PC-3 (cell line): ENCODE results near the gene SLC6A6. TPM values are rescaled to one million over a fixed set of nuclear protein-coding genes. Genes with fewer than 3 reads are reported as not detected.

Source experiments
- ATAC-seq: fragments of 200-7000 bp; cut with Tn5 transposase; 2 replicates; pipeline ENCODE4 v1.9.1; 2020; ENCODE audit warnings: mild to moderate bottlenecking, moderate library complexity
- BruUV-seq: library from RNA; stranded (reverse); fragments of 400-500 nt; replicated peaks from 2 replicates; lab custom pipeline; 2021; lab: Mats Ljungman, UMichigan
- CTCF ChIA-PET: fragments of 300-600 bp; sonication (Branson Sonifier 250); formaldehyde crosslinking; loops from one replicate; lab custom pipeline; 2022; ENCODE audit warnings: antibody characterized with exemption; lab: Charles Lee
- POLR2A ChIA-PET: fragments of 300-600 bp; sonication (Branson Sonifier 250); formaldehyde crosslinking; loops from one replicate; lab custom pipeline; 2022; ENCODE audit warnings: antibody characterized with exemption; ENCODE audit not compliant: unreplicated experiment; lab: Charles Lee
- DNase-seq: peaks from one replicate; pipeline ENCODE4 v3.0.0-alpha.2; 2015
- H2AFZ ChIP-seq: fragments of 300-600 bp; sonication (generic); 2 replicates; pipeline ENCODE4 v1.6.0; 2016; ENCODE audit warnings: antibody characterized with exemption, low read length
- H3F3A ChIP-seq: fragments of 300-600 bp; sonication (generic); one replicate; pipeline ENCODE4 v1.6.0; 2017; ENCODE audit warnings: antibody characterized with exemption, low read length, control low read depth, mild to moderate bottlenecking; ENCODE audit not compliant: unreplicated experiment
- H3K27ac ChIP-seq: fragments of 300-600 bp; sonication (generic); 2 replicates; pipeline ENCODE4 v1.5.1; 2016; ENCODE audit warnings: mild to moderate bottlenecking, low read length
- H3K27me3 ChIP-seq: fragments of 300-600 bp; sonication (generic); 2 replicates; pipeline ENCODE4 v1.6.1; 2016; ENCODE audit warnings: low read length, mixed read lengths
- H3K36me3 ChIP-seq: fragments of 300-600 bp; sonication (generic); 2 replicates; pipeline ENCODE4 v1.6.1; 2016; ENCODE audit warnings: low read depth, mixed run types, low read length, mixed read lengths
- H3K4me1 ChIP-seq: fragments of 300-600 bp; sonication (generic); 2 replicates; pipeline ENCODE4 v1.5.1; 2016; ENCODE audit warnings: low read length; ENCODE audit not compliant: insufficient read depth
- H3K4me2 ChIP-seq: fragments of 300-600 bp; sonication (generic); 2 replicates; pipeline ENCODE4 v1.6.0; 2016; ENCODE audit warnings: low read length
- H3K4me3 ChIP-seq: fragments of 300-600 bp; sonication (generic); 2 replicates; pipeline ENCODE4 v1.5.1; 2016; ENCODE audit warnings: mild to moderate bottlenecking, low read length, mixed read lengths
- H3K79me2 ChIP-seq: fragments of 300-600 bp; sonication (generic); 2 replicates; pipeline ENCODE4 v1.6.1; 2017; ENCODE audit warnings: low read length, mixed read lengths
- H3K9ac ChIP-seq: fragments of 300-600 bp; sonication (generic); 2 replicates; pipeline ENCODE4 v1.6.0; 2016; ENCODE audit warnings: mild to moderate bottlenecking, low read length
- H3K9me2 ChIP-seq: fragments of 300-600 bp; sonication (generic); replicated peaks from 2 replicates; pipeline ENCODE4 v1.6.1; 2016; ENCODE audit warnings: mixed run types, low read length, mixed read lengths
- H3K9me3 ChIP-seq: fragments of 300-600 bp; sonication (generic); 2 replicates; pipeline ENCODE4 v1.6.1; 2016; ENCODE audit warnings: low read length, mixed read lengths
- H4K20me1 ChIP-seq: fragments of 300-600 bp; sonication (generic); 2 replicates; pipeline ENCODE4 v1.6.1; 2016; ENCODE audit warnings: low read length, mixed read lengths
- EZH2 ChIP-seq: fragments of 300-600 bp; sonication (generic); IDR thresholded peaks from one replicate; pipeline ENCODE4 v1.6.1; 2017; ENCODE audit warnings: antibody characterized with exemption, mild to moderate bottlenecking, low read length; ENCODE audit not compliant: unreplicated experiment
- EZH2phosphoT487 ChIP-seq: fragments of 300-600 bp; sonication (generic); IDR thresholded peaks from 2 replicates; pipeline ENCODE4 v1.6.1; 2018; ENCODE audit warnings: mild to moderate bottlenecking, antibody characterized with exemption, low read length, borderline replicate concordance
- intact Hi-C: fragments of 100-400 bp; cut with micrococcal nuclease; formaldehyde crosslinking; loops from 2 replicates; pipeline ENCODE4 v1.9.0; 2023
- total RNA-seq: library from RNA; depleted of rRNA; stranded (reverse); fragments of >200 nt; gene quantifications from 2 replicates; pipeline ENCODE4 v1.2.3, GENCODE V29; 2014
- TF ChIP-seq, protein P1 (sequence below): fragments of 300-600 bp; sonication (generic); conservative IDR thresholded peaks from 2 replicates; pipeline ENCODE4 v1.5.1; 2017; ENCODE audit warnings: antibody characterized with exemption, low read depth, mild to moderate bottlenecking, low read length

SLC6A6 gene
- total RNA-seq, 1 experiment from 2014 or later: 28.1 TPM

DNA sequence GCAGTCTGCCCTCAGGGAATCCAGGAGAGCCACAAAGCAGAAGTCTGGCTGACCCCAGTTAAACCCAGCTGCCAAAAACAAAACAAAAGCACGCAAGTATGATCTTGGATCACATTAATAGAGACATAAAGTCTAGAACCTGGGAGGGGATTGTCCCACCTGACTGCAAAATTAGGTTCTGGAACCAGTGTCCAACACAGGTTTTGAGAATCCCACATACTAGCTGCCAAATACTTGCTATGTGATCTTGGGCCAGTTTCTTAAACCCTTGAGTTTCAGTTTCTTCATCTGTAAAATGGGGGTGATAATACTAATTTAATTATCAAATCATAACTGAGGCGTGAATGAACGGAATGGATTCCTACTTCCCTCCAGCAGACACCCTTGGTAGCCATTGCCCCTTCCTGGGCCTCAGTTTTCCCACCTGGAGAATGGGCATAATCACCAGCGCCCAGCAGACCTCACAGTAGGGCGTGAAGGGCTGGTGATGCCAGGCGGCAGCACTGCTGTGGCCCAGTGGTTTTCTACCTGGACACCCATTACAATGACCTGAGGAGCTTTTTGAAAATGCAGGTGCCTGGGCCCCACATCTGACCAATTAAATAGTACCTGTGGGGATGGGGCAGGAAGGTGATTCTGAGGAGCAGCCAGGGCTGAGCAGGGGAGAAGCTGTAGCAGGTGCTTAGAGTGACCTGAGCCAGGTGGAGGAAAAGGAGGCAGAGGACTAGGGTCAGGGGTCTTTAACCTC is 105.5 kb downstream of the SLC6A6 start:
- H3K4me1 ChIP-seq: no peaks in the 10 kb centered on the region
- CTCF ChIA-PET: no interaction called here
- POLR2A ChIA-PET: no interaction called here

DNA sequence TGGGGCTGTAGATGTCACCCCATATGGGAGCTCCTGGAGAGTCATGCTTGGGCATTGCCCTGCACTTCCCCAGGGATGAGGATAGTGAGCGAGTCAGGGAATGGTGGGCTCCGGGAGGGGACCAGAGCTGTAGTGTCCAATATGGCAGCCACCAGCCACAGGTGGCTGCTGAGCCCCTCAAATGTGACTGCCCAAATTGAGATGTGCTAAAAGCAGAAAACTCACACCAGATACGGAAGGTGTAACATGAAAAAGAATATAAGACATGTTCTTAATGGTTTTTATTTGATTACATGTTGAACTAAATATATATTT is 106.1 kb downstream of the SLC6A6 start:
- ChIA-PET CTCF (interaction anchor here (1.2 kb wide), 1 partner anchor 40 kb away, joined by 4 read pairs; no protein-coding TSS in a partner anchor), POLR2A (no interaction called here)
- H4K20me1 ChIP-seq: no peaks in the 10 kb centered on the region
- intact Hi-C loops: loop anchor here (2.0 to 10.0 kb wide), 3 partner anchors 146 to 414 kb away; partner anchors contain the start of gene CCDC174
- no peaks in the 10 kb centered on the region for H3K9me2 ChIP-seq
- no peaks in the 10 kb centered on the region; the same call in 1 of the 2 replicates for H3K27me3 ChIP-seq
- BruUV-seq: no TSS peak
- H3K4me2 ChIP-seq: peak overlapping the region; percentile 72; the same call in 1 of the 2 replicates
- H3K4me3 ChIP-seq: no peak overlapping the region
- no peaks in the 10 kb centered on the region for H3F3A ChIP-seq
- DNase-seq: no peak
- TF ChIP-seq, protein P1, sequence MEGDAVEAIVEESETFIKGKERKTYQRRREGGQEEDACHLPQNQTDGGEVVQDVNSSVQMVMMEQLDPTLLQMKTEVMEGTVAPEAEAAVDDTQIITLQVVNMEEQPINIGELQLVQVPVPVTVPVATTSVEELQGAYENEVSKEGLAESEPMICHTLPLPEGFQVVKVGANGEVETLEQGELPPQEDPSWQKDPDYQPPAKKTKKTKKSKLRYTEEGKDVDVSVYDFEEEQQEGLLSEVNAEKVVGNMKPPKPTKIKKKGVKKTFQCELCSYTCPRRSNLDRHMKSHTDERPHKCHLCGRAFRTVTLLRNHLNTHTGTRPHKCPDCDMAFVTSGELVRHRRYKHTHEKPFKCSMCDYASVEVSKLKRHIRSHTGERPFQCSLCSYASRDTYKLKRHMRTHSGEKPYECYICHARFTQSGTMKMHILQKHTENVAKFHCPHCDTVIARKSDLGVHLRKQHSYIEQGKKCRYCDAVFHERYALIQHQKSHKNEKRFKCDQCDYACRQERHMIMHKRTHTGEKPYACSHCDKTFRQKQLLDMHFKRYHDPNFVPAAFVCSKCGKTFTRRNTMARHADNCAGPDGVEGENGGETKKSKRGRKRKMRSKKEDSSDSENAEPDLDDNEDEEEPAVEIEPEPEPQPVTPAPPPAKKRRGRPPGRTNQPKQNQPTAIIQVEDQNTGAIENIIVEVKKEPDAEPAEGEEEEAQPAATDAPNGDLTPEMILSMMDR: no peak
- TF ChIP-seq EZH2phosphoT487: no peak
- no peak for TF ChIP-seq EZH2
- no peaks in the 10 kb centered on the region for H3K4me1 ChIP-seq
- no peak overlapping the region for H2AFZ ChIP-seq
- no peak for ATAC-seq
- H3K9me3 ChIP-seq: no peaks in the 10 kb centered on the region
- H3K79me2 ChIP-seq: no peaks in the 10 kb centered on the region
- no peak overlapping the region for H3K9ac ChIP-seq
- H3K27ac ChIP-seq: no peak overlapping the region
- no peaks in the 10 kb centered on the region for H3K36me3 ChIP-seq

More for the DNA sequence above, 105.5 kb downstream of the SLC6A6 start:
- Histone ChIP-seq H3K4me3 (no peak overlapping the region), H3K36me3 (no peaks in the 10 kb centered on the region), H3K27ac (no peak overlapping the region), H3K79me2 (no peaks in the 10 kb centered on the region), H3F3A (no peaks in the 10 kb centered on the region), H3K27me3 (no peaks in the 10 kb centered on the region; the same call in 1 of the 2 replicates), H4K20me1 (no peaks in the 10 kb centered on the region), H3K9ac (no peak overlapping the region), H3K9me3 (no peaks in the 10 kb centered on the region), H2AFZ (no peak overlapping the region), H3K4me2 (no peak overlapping the region), H3K9me2 (no peaks in the 10 kb centered on the region)
- TF ChIP-seq, protein P1: no peak
- no peak for TF ChIP-seq EZH2phosphoT487
- TF ChIP-seq EZH2: no peak
- no peak for DNase-seq
- BruUV-seq: no TSS peak
- intact Hi-C loops: loop anchor here (2.0 to 10.0 kb wide), 3 partner anchors 147 to 414 kb away; partner anchors contain the start of gene CCDC174
- ATAC-seq: no peak
